DOHH2 (cell line): ENCODE measurements around the gene SIGLEC9.

ENCODE experiments used
- H3F3A ChIP-seq: fragments of 200-600 bp; sonication (generic), shearing (Covaris generic); 2 replicates; pipeline ENCODE4 v1.6.0; 2016; ENCODE audit warnings: antibody characterized with exemption, mild to moderate bottlenecking; ENCODE audit not compliant: control insufficient read depth, insufficient read depth
- H3K27ac ChIP-seq: fragments of 200-600 bp; sonication (generic); 2 replicates; pipeline ENCODE4 v1.5.1; 2014; ENCODE audit warnings: low read depth, mild to moderate bottlenecking, low read length, moderate library complexity
- H3K27me3 ChIP-seq: fragments of 200-600 bp; sonication (generic); 2 replicates; pipeline ENCODE4 v1.6.1; 2014; ENCODE audit warnings: mild to moderate bottlenecking, low read length, mixed read lengths; ENCODE audit not compliant: control insufficient read depth
- H3K36me3 ChIP-seq: fragments of 200-600 bp; sonication (generic); 2 replicates; pipeline ENCODE4 v1.6.1; 2014; ENCODE audit warnings: mild to moderate bottlenecking, low read length, moderate library complexity, mixed read lengths; ENCODE audit not compliant: control insufficient read depth
- H3K4me1 ChIP-seq: fragments of 200-600 bp; sonication (generic); 2 replicates; pipeline ENCODE4 v1.6.1; 2014; ENCODE audit warnings: mild to moderate bottlenecking, low read length, mixed read lengths; ENCODE audit not compliant: control insufficient read depth
- H3K4me2 ChIP-seq: fragments of 200-600 bp; sonication (generic); 2 replicates; pipeline ENCODE4 v1.6.0; 2014; ENCODE audit warnings: mild to moderate bottlenecking, low read length, moderate library complexity
- H3K4me3 ChIP-seq: fragments of 200-600 bp; sonication (generic); 2 replicates; pipeline ENCODE4 v1.5.1; 2014; ENCODE audit warnings: mild to moderate bottlenecking, low read length, mixed read lengths
- H3K79me2 ChIP-seq: fragments of 200-600 bp; sonication (generic); 2 replicates; pipeline ENCODE4 v1.6.1; 2014; ENCODE audit warnings: mild to moderate bottlenecking, low read length, mixed read lengths; ENCODE audit not compliant: control insufficient read depth
- H3K9me2 ChIP-seq: fragments of 200-600 bp; sonication (generic); replicated peaks from 2 replicates; pipeline ENCODE4 v1.6.1; 2014; ENCODE audit warnings: mild to moderate bottlenecking, low read length, mixed read lengths; ENCODE audit not compliant: control insufficient read depth
- H3K9me3 ChIP-seq: fragments of 200-600 bp; sonication (generic); 2 replicates; pipeline ENCODE4 v1.6.1; 2014; ENCODE audit warnings: antibody characterized with exemption, low read length, mixed read lengths; ENCODE audit not compliant: control insufficient read depth, insufficient read depth
- H4K20me1 ChIP-seq: fragments of 200-600 bp; sonication (generic); 2 replicates; pipeline ENCODE4 v1.6.0; 2014; ENCODE audit warnings: low read depth, mild to moderate bottlenecking, antibody characterized with exemption, low read length, moderate library complexity; ENCODE audit not compliant: control insufficient read depth, insufficient read depth
- EZH2phosphoT487 ChIP-seq: fragments of 200-600 bp; sonication (generic); IDR thresholded peaks from 2 replicates; pipeline ENCODE4 v1.6.1; 2017; ENCODE audit warnings: borderline replicate concordance, mild to moderate bottlenecking, antibody characterized with exemption, low read length, moderate library complexity, mixed read lengths
- TF ChIP-seq, protein P1 (sequence below): fragments of 200-600 bp; sonication (generic); IDR thresholded peaks from one replicate; pipeline ENCODE4 v1.5.1; 2014; ENCODE audit warnings: antibody characterized with exemption, mild to moderate bottlenecking, low read depth, low read length; ENCODE audit not compliant: poor library complexity, severe bottlenecking

SIGLEC9 gene

GRCh38 chr19:51123381-51123800 lies 1.3 kb upstream of the SIGLEC9 start:
- Histone ChIP-seq H3K27ac (peak overlapping the region; percentile 71), H3K9me3 (no peaks in the 10 kb centered on the region), H3K4me2 (peak overlapping the region; percentile 84), H4K20me1 (no peaks in the 10 kb centered on the region), H3K79me2 (no peaks in the 10 kb centered on the region), H3K27me3 (no peaks in the 10 kb centered on the region), H3K36me3 (no peaks in the 10 kb centered on the region), H3K9me2 (no peaks in the 10 kb centered on the region), H3K4me3 (peak overlapping the region; percentile 58), H3K4me1 (peaks cover 60% of the 10 kb centered on the region), H3F3A (peaks cover 20% of the 10 kb centered on the region)
- TF ChIP-seq EZH2phosphoT487, result no peak
- TF ChIP-seq, protein P1, sequence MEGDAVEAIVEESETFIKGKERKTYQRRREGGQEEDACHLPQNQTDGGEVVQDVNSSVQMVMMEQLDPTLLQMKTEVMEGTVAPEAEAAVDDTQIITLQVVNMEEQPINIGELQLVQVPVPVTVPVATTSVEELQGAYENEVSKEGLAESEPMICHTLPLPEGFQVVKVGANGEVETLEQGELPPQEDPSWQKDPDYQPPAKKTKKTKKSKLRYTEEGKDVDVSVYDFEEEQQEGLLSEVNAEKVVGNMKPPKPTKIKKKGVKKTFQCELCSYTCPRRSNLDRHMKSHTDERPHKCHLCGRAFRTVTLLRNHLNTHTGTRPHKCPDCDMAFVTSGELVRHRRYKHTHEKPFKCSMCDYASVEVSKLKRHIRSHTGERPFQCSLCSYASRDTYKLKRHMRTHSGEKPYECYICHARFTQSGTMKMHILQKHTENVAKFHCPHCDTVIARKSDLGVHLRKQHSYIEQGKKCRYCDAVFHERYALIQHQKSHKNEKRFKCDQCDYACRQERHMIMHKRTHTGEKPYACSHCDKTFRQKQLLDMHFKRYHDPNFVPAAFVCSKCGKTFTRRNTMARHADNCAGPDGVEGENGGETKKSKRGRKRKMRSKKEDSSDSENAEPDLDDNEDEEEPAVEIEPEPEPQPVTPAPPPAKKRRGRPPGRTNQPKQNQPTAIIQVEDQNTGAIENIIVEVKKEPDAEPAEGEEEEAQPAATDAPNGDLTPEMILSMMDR, result no peak

GRCh38 chr19:51123802-51124201 lies 904 bp upstream of the SIGLEC9 start:
- Histone ChIP-seq H3K79me2 (no peaks in the 10 kb centered on the region), H3K27me3 (no peaks in the 10 kb centered on the region)
- no peak for TF ChIP-seq EZH2phosphoT487
- TF ChIP-seq, protein P1, result no peak

GRCh38 chr19:51124216-51124615 lies 490 bp upstream of the SIGLEC9 start:
- H3K4me1 ChIP-seq, result peaks cover 68% of the 10 kb centered on the region
- peak overlapping the region; percentile 71 for H3K27ac ChIP-seq
- no peak for TF ChIP-seq EZH2phosphoT487
- TF ChIP-seq, protein P1, result no peak
- peaks cover 25% of the 10 kb centered on the region for H3F3A ChIP-seq
- H3K79me2 ChIP-seq, result no peaks in the 10 kb centered on the region
- H3K27me3 ChIP-seq, result no peaks in the 10 kb centered on the region
- no peaks in the 10 kb centered on the region for H3K9me2 ChIP-seq
- no peaks in the 10 kb centered on the region for H3K9me3 ChIP-seq
- H4K20me1 ChIP-seq, result no peaks in the 10 kb centered on the region
- H3K4me3 ChIP-seq, result peak overlapping the region; percentile 58
- H3K36me3 ChIP-seq, result no peaks in the 10 kb centered on the region
- H3K4me2 ChIP-seq, result peak overlapping the region; percentile 84

More at GRCh38 chr19:51123802-51124201, 904 bp upstream of the SIGLEC9 start:
- H3K9me2 ChIP-seq, result no peaks in the 10 kb centered on the region
- peak overlapping the region; percentile 58 for H3K4me3 ChIP-seq
- H3K36me3 ChIP-seq, result no peaks in the 10 kb centered on the region
- no peaks in the 10 kb centered on the region for H3K9me3 ChIP-seq
- peak overlapping the region; percentile 84 for H3K4me2 ChIP-seq
- peaks cover 64% of the 10 kb centered on the region for H3K4me1 ChIP-seq
- H3F3A ChIP-seq, result peaks cover 24% of the 10 kb centered on the region
- H3K27ac ChIP-seq, result peak overlapping the region; percentile 71
- no peaks in the 10 kb centered on the region for H4K20me1 ChIP-seq
